Measurements from ENCODE around the gene IL1F10.

GRCh38 chr2:113083296-113083695 is 15.5 kb downstream of the IL1F10 start:
- no peak for TF ChIP-seq ZBTB17 (tag by site-specific recombination; IDR thresholded peaks at IDR 0.05)
- TF ChIP-seq, protein P1, sequence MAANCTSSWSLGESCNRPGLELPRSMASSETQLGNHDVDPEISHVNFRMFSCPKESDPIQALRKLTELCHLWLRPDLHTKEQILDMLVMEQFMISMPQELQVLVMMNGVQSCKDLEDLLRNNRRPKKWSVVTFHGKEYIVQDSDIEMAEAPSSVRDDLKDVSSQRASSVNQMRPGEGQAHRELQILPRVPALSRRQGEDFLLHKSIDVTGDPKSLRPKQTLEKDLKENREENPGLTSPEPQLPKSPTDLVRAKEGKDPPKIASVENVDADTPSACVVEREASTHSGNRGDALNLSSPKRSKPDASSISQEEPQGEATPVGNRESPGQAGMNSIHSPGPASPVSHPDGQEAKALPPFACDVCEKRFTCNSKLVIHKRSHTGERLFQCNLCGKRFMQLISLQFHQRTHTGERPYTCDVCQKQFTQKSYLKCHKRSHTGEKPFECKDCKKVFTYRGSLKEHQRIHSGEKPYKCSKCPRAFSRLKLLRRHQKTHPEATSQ (tag by site-specific recombination; IDR thresholded peaks at IDR 0.05), result no peak
- no peak for TF ChIP-seq ZNF354C (tag by site-specific recombination; IDR thresholded peaks at IDR 0.05; ENCODE audit: borderline replicate concordance, low read depth)
- TF ChIP-seq CTCF (tag by site-specific recombination; IDR thresholded peaks at IDR 0.05), result no peak
- no peak for TF ChIP-seq PATZ1 (tag by site-specific recombination; IDR thresholded peaks at IDR 0.05)
- TF ChIP-seq ZBTB26 (tag by site-specific recombination; optimal IDR thresholded peaks at IDR 0.05), result no peak
- TF ChIP-seq SCRT2 (tag by site-specific recombination; IDR thresholded peaks at IDR 0.05), result no peak
- TF ChIP-seq YY1 (tag by site-specific recombination; IDR thresholded peaks at IDR 0.05), result no peak
